Ecto neural progenitor cell (in vitro differentiated cells): ENCODE results near the gene ZNF500.

ENCODE experiments used
- DNase-seq: peaks from one replicate; pipeline ENCODE4 v3.0.0-alpha.2; 2018; ENCODE audit warnings: low spot score

The ZNF500 gene

GRCh38 chr16:4704913-4705312 is 62.0 kb downstream of the ZNF500 start:
- DNase-seq: no peak

GRCh38 chr16:4704491-4704890 is 62.5 kb downstream of the ZNF500 start:
- DNase-seq: no peak

DNA sequence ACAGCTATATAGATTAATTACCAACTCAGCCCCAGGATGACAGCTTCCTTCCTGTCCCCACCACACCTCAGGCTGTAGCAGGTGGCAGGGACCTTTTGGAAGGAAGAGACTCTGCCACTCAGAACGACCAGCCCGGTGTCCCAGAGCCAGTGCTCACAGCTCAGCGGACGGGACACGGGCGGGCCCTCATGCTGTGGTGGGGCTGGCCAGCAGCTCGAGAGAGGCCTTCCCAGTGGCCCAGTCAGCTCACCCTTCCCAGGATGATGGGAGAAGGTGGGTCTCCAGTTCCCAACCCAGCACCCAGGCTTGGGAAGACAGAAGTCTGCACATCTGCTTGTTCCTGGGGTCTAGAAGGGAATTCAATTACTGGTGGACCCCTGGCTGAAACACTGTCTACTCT is 63.1 kb downstream of the ZNF500 start:
- DNase-seq: no peak

DNA sequence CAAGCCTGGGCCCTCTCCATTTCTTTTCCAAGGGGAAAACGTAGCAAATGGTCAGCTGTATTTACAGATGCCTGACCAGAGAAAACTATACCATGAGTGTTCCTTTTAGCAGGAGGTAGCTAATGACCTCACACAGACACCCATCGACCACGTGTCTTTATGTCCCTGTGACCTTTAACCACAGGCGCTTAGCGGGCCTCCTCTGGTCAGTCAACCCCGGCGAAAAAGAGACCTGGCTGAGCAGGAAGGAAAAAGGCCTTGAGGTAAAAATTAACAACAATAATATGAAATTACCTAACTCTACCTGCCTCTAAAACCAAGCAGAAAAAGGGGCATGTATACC is 64.5 kb downstream of the ZNF500 start:
- DNase-seq: no peak

DNA sequence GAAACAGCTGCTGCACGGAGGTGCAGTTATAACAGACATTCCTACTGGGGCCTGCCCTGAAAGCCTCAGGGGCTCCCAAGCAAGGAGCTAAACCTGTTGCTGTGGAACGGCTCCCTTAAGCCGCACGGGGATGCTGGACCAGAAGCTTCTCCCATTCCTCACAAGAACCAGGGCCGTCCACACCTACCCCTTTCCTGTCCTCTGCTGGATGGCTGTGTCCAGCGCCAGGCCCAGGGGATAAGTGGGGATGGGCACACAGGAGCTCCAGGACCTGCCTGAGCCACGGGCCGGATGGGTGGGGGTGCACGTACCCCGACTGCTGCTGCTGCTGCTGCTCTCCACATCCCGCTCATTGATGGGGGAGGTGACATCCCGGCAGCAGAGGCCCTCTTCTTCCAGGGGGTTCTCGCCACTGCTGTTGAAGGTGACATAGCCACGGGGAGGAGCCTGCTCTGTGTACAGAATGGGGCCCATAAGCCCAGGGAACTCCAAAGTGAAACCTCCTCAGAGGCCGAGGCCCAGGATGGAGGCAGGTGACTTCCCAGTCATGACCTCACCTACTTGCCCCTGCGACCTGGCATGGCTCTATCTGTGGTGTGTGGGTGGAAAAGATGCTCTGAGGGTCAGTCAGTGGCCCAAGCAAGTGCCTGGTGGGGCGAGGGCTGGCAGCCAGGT is 65.0 kb downstream of the ZNF500 start:
- no peak for DNase-seq

DNA sequence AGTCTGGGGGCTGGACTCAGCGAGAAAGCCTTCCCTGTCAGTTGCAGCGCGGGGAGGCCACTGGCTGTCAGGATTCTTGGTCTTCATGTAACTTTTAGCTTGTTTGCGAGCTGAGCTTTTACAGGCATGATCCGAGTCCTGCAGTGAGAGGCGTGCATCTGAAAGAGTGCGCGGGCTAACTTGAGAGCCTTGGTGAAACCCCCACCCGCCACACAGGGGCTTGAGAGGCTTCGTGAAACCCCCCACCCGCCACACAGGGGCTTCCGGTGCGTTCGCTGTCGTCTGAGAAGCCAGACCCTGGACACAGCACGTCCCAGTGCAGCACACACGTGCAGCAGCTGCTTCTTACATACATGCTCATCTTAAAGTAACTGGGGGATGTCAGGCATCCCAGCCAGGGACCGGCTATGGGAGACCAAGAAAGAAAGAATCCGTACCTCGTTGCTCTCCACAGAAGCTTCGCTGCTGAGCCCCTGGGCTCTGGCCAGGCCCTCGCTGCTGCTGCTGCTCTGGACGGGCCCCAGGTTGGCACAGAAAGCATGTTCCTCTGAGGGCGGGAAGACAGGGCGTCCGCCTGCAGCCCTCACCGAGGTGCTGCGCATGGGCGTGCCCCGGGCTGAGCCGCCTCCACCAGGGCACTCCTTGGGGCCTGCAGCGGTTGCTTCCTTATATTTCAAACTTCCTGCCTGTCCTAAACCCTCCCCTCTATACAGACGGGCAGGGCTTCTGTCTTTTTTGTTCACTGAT is 65.8 kb downstream of the ZNF500 start:
- no peak for DNase-seq

GRCh38 chr16:4700380-4700996 is 66.5 kb downstream of the ZNF500 start:
- no peak for DNase-seq

DNA sequence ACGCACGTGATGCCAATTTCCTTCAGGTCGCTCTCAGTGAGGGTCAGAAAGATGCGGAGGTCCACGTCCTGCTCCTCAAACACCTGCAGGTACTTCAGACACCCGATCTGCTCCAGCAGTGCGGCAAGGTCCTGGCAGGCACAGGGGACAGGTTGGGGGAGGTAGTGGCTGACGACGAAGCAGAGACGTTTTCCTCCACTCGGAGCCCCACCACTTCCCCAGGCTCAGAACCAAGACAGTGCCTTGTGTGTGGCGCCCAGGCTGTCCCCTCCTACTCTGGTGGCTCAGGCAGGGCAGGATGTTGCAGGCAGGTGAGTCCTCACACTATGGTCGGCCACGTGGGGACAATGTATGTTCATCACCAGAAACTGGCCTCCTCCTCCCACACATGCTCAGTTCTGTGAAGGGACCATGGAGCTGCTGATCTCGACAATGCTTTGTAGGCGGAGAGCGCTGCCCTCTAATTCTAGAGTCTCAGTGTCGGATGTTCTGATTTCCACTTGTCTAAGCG is 67.9 kb downstream of the ZNF500 start:
- DNase-seq: no peak

DNA sequence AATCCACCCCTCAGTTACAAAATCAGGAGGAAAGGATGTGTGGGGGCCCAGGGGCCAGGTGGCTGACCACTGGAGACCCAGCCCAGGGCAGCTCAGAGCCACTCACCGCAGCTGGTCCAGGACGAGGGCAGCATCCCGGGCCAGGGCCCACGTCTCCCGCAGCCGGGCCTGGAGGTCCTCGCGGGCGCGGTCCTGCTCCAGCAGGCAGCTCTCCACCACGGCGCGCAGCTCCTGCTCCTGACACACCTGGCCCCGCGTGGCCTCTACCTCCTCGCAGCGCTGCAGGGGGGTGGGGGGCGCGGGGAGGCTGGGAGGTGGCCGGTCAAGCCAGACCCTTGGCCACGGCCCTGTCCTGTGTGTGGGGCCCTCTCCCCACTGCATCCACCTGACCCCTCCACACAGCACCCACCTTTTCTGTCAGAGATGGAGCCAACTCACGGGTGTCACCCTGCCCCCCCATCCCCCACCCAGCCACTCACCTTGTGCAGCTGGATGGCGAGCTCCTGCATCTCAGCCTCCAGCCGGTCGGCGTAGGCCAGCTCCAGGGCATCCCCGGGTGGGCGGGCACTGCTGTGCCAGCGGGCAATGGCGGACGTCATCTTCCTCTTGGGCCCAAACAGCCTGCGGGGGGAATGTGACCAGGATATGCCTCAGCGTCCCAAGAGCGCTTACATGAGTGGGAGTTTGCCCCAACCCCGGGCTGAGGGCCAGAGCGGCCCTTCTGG is 68.5 kb downstream of the ZNF500 start:
- no peak for DNase-seq
